ENCODE measurements around the gene GIPC3.

The GIPC3 gene

GRCh38 chr19:3607303-3608078, 22.2 kb downstream of the GIPC3 start:
- Histone ChIP-seq H3K27ac (ENCODE audit: extremely low read depth, low read depth, low read length) (no peak overlapping the region), H3K36me3 (ENCODE audit: control insufficient read depth in 2 of 2, insufficient read depth in 1 of 2, low read length in 2 of 2) (peaks cover 0 to 25% of the 10 kb centered on the region in 2 experiments; a peak in 2 of 3 replicates), H3K4me1 (ENCODE audit: control insufficient read depth, insufficient read depth, low read length) (peaks cover 3% of the 10 kb centered on the region; the same call in 1 of the 2 replicates), H3K9me3 (ENCODE audit: control insufficient read depth, insufficient read depth, low read depth, low read length) (no peaks in the 10 kb centered on the region), H3K4me3 (ENCODE audit: low read depth, low read length) (peak overlapping the region; percentile 15; the same call in 1 of the 2 replicates)
- ChIA-PET POLR2A (no interaction called here), CTCF (interaction anchor here (0.6 to 1.5 kb wide), 12 partner anchors 11 to 532 kb away, joined by 3 to 4 read pairs (median 3); no protein-coding TSS in a partner anchor)
- TF ChIP-seq WT1 (tag by site-specific recombination; IDR thresholded peaks at IDR 0.05) (no peak), ZBTB48 (tag by site-specific recombination; IDR thresholded peaks at IDR 0.05) (peak; percentile 74), ZNF660 (tag by site-specific recombination; IDR thresholded peaks at IDR 0.05) (no peak), ZNF121 (tag by site-specific recombination; IDR thresholded peaks at IDR 0.05) (no peak), ZNF654 (tag by site-specific recombination; IDR thresholded peaks at IDR 0.05; ENCODE audit: low read depth) (no peak), MEIS1 (CRISPR knock-in tag; IDR thresholded peaks at IDR 0.05; ENCODE audit: borderline replicate concordance) (no peak), ZNF529 (tag by site-specific recombination; IDR thresholded peaks at IDR 0.05; ENCODE audit: insufficient replicate concordance) (no peak), ZSCAN5A (tag by site-specific recombination; IDR thresholded peaks at IDR 0.05) (no peak), ZNF571 (tag by site-specific recombination; IDR thresholded peaks at IDR 0.05) (no peak), ZSCAN30 (tag by site-specific recombination; IDR thresholded peaks at IDR 0.05) (no peak), ZNF223 (tag by site-specific recombination; IDR thresholded peaks at IDR 0.05) (no peak), ZNF76 (tag by site-specific recombination; IDR thresholded peaks at IDR 0.05; ENCODE audit: borderline replicate concordance, low read depth) (no peak), ZEB2 (tag by site-specific recombination; IDR thresholded peaks at IDR 0.05) (0 out of 2 replicates have a peak, but pooled peaks have one; percentile 6), ZIC2 (tag by site-specific recombination; IDR thresholded peaks at IDR 0.05) (no peak), SETDB1 (IDR thresholded peaks at IDR 0.05; ENCODE audit: insufficient read length, low read length) (no peak), ZNF610 (tag by site-specific recombination; IDR thresholded peaks at IDR 0.05; ENCODE audit: borderline replicate concordance) (no peak), ZNF280D (tag by site-specific recombination; IDR thresholded peaks at IDR 0.05) (no peak), ZNF341 (tag by site-specific recombination; IDR thresholded peaks at IDR 0.05; ENCODE audit: low read depth) (peak; percentile 65), ZNF530 (tag by site-specific recombination; IDR thresholded peaks at IDR 0.05; ENCODE audit: low read depth) (no peak), TRIM28 (IDR thresholded peaks at IDR 0.05; ENCODE audit: borderline replicate concordance, low read length) (no peak), ZNF423 (tag by site-specific recombination; IDR thresholded peaks at IDR 0.05) (no peak), EGR2 (tag by site-specific recombination; IDR thresholded peaks at IDR 0.05; ENCODE audit: low read depth) (no peak)
- TF ChIP-seq, protein P1, sequence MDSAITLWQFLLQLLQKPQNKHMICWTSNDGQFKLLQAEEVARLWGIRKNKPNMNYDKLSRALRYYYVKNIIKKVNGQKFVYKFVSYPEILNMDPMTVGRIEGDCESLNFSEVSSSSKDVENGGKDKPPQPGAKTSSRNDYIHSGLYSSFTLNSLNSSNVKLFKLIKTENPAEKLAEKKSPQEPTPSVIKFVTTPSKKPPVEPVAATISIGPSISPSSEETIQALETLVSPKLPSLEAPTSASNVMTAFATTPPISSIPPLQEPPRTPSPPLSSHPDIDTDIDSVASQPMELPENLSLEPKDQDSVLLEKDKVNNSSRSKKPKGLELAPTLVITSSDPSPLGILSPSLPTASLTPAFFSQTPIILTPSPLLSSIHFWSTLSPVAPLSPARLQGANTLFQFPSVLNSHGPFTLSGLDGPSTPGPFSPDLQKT (IDR thresholded peaks at IDR 0.05; ENCODE audit: borderline replicate concordance, low read depth, low read length): no peak
- TF ChIP-seq, protein P2, sequence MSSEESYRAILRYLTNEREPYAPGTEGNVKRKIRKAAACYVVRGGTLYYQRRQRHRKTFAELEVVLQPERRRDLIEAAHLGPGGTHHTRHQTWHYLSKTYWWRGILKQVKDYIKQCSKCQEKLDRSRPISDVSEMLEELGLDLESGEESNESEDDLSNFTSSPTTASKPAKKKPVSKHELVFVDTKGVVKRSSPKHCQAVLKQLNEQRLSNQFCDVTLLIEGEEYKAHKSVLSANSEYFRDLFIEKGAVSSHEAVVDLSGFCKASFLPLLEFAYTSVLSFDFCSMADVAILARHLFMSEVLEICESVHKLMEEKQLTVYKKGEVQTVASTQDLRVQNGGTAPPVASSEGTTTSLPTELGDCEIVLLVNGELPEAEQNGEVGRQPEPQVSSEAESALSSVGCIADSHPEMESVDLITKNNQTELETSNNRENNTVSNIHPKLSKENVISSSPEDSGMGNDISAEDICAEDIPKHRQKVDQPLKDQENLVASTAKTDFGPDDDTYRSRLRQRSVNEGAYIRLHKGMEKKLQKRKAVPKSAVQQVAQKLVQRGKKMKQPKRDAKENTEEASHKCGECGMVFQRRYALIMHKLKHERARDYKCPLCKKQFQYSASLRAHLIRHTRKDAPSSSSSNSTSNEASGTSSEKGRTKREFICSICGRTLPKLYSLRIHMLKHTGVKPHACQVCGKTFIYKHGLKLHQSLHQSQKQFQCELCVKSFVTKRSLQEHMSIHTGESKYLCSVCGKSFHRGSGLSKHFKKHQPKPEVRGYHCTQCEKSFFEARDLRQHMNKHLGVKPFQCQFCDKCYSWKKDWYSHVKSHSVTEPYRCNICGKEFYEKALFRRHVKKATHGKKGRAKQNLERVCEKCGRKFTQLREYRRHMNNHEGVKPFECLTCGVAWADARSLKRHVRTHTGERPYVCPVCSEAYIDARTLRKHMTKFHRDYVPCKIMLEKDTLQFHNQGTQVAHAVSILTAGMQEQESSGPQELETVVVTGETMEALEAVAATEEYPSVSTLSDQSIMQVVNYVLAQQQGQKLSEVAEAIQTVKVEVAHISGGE (tag by site-specific recombination; conservative IDR thresholded peaks at IDR 0.05; ENCODE audit: low read depth): no peak
